Spleen (tissue), 11 donors: Measurements from ENCODE around the gene TPRKB. TPM values are rescaled to one million over a fixed set of nuclear protein-coding genes. Genes with fewer than 3 reads are reported as not detected.
"Not testable (repeated sequence)": the region's sequence is repeated elsewhere in the genome, so short reads cannot be mapped to it uniquely, and the experiment has no call there.

Experiments
- DNase-seq: peaks from one replicate; pipeline ENCODE4 v3.0.0-alpha.2; 2020
- H3K27ac ChIP-seq, 8 donors: fragments of 200-600 bp; sonication (generic) in 7 of 8; 1 replicate in 4 of 8; 2 replicates in 4 of 8; pipeline versions ENCODE4 v1.5.0 to v1.8.0; 2016 to 2021; ENCODE audit warnings: inconsistent platforms in 4 of 8, mild to moderate bottlenecking in 4 of 8, moderate library complexity in 1 of 8
- H3K27me3 ChIP-seq, 7 donors: fragments of 200-600 bp; sonication (generic) in 6 of 7; replicated peaks in 1 of 7; 1 replicate in 4 of 7; 2 replicates in 3 of 7; pipeline versions ENCODE4 v1.5.0 to v1.8.0; 2016 to 2021; ENCODE audit warnings: inconsistent platforms in 3 of 7, mild to moderate bottlenecking in 1 of 7
- H3K36me3 ChIP-seq, 6 donors: fragments of 200-600 bp; sonication (generic) in 5 of 6; 1 replicate in 4 of 6; 2 replicates in 2 of 6; pipeline versions ENCODE4 v1.5.0 to v1.8.0; 2016 to 2021; ENCODE audit warnings: inconsistent platforms in 2 of 6
- H3K4me1 ChIP-seq, 6 donors: fragments of 200-600 bp; sonication (generic) in 5 of 6; 1 replicate in 3 of 6; 2 replicates in 3 of 6; pipeline versions ENCODE4 v1.5.0 to v1.8.0; 2016 to 2021; ENCODE audit warnings: inconsistent platforms in 3 of 6
- H3K4me3 ChIP-seq, 8 donors: fragments of 200-600 bp; sonication (generic) in 7 of 8; 1 replicate in 4 of 8; 2 replicates in 4 of 8; pipeline versions ENCODE4 v1.5.0 to v1.8.0; 2016 to 2021; ENCODE audit warnings: inconsistent platforms in 4 of 8, mild to moderate bottlenecking in 4 of 8, moderate library complexity in 2 of 8
- H3K9me3 ChIP-seq, 8 donors: fragments of 200-600 bp; sonication (generic) in 7 of 8; 1 replicate in 4 of 8; 2 replicates in 4 of 8; pipeline versions ENCODE4 v1.5.0 to v1.8.0; 2016 to 2021; ENCODE audit warnings: inconsistent platforms in 4 of 8
- POLR2A ChIP-seq, 3 donors: fragments of 450-650 bp; IDR thresholded peaks; one replicate each; pipeline ENCODE4 v1.5.1; 2017; ENCODE audit warnings: antibody characterized with exemption in 3 of 3, mild to moderate bottlenecking in 1 of 3
- POLR2AphosphoS5 ChIP-seq, 3 donors: sonication (generic); formaldehyde crosslinking; IDR thresholded peaks; one replicate each; pipeline ENCODE4 v1.5.1; 2017; ENCODE audit warnings: antibody characterized with exemption in 3 of 3
- WGBS, 5 donors: extraction: QIAGEN DNeasy Blood & Tissue Kit in 3 of 5; methylation state at CpG; one replicate each; pipeline versions ENCODE4 v1.1.5 to v1.1.7; 2013 to 2018; 5-methylcytosine and 5-hydroxymethylcytosine counted together
- intact Hi-C: fragments of 100-400 bp; cut with DNase I; formaldehyde crosslinking; loops from one replicate; pipeline ENCODE4 v1.15.0; 2023; ENCODE audit warnings: low total_unique reads
- polyA plus RNA-seq, 3 donors: library from polyadenylated mRNA; stranded (reverse); fragments of 200-250 nt; gene quantifications; one replicate each; pipeline ENCODE4 v1.2.1, GENCODE V29; 2013
- total RNA-seq, 7 donors: library from RNA; depleted of rRNA in 3 of 7; stranded (reverse); fragments of >200 nt in 3 of 7; fragmentation: NEBNext Ultra II Directional in 4 of 7; extraction: Animal tissue kit (Norgen Biotek cat#: 25700) in 4 of 7; gene quantifications; one replicate each; pipeline versions ENCODE4 v1.1.0 to v1.2.1, GENCODE V29; 2016 to 2021
- TF ChIP-seq, protein P1 (sequence below), 11 experiments: fragments of 200-600 bp in 7 of 11; fragments of 450-650 bp in 4 of 11; sonication (generic) in 4 of 11; IDR thresholded peaks in 8 of 11; conservative IDR thresholded peaks in 3 of 11; 1 replicate in 7 of 11; 2 replicates in 4 of 11; pipeline versions ENCODE4 v1.4.0 to v1.8.0; 2016 to 2021; ENCODE audit warnings: antibody characterized with exemption in 11 of 11, inconsistent platforms in 4 of 11, mild to moderate bottlenecking in 1 of 11
- donor health status: healthy with polysubstance abuse.
- donor health status: DM: no; HTN: no; CAD: no; lungs with moderate emphysema.
- donor health status: DM: no; HTN: no; CAD: no.
- donor health status: Bipolar disorder and iron deficiency.
- donor health status: healthy.
- donor health status: DM: no; HTN: no; CAD: no.
- donor health status: DM: yes; HTN: yes; CAD: no.

The TPRKB gene
- total and polyA plus RNA-seq, 10 donors, result 15.0 to 63.3 (median 26.0) TPM

GRCh38 chr2:73704285-73704684, 32.9 kb downstream of the TPRKB start:
- intact Hi-C loops, result no loop called here
- H3K27me3 ChIP-seq, result peaks cover 0 to 20% (median 0%) of the 10 kb centered on the region in 7 donors
- TF ChIP-seq POLR2A (IDR thresholded peaks at IDR 0.05) (no peak), POLR2AphosphoS5 (IDR thresholded peaks at IDR 0.05) (no peak)
- TF ChIP-seq, protein P1, sequence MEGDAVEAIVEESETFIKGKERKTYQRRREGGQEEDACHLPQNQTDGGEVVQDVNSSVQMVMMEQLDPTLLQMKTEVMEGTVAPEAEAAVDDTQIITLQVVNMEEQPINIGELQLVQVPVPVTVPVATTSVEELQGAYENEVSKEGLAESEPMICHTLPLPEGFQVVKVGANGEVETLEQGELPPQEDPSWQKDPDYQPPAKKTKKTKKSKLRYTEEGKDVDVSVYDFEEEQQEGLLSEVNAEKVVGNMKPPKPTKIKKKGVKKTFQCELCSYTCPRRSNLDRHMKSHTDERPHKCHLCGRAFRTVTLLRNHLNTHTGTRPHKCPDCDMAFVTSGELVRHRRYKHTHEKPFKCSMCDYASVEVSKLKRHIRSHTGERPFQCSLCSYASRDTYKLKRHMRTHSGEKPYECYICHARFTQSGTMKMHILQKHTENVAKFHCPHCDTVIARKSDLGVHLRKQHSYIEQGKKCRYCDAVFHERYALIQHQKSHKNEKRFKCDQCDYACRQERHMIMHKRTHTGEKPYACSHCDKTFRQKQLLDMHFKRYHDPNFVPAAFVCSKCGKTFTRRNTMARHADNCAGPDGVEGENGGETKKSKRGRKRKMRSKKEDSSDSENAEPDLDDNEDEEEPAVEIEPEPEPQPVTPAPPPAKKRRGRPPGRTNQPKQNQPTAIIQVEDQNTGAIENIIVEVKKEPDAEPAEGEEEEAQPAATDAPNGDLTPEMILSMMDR (IDR thresholded peaks at IDR 0.05 in 8 of 11, conservative IDR thresholded peaks at IDR 0.05 in 3 of 11), result no peak
- no peak for DNase-seq
- no peak overlapping the region for H3K4me3 ChIP-seq
- no peaks in the 10 kb centered on the region for H3K36me3 ChIP-seq
- peaks cover 0 to 15% (median 0%) of the 10 kb centered on the region in 6 donors for H3K4me1 ChIP-seq
- no peak overlapping the region for H3K27ac ChIP-seq
- WGBS, 5 donors, result 24 to 56% (median 33%) methylated on average over 6 of the region's 6 CpGs
- no peaks in the 10 kb centered on the region for H3K9me3 ChIP-seq

DNA sequence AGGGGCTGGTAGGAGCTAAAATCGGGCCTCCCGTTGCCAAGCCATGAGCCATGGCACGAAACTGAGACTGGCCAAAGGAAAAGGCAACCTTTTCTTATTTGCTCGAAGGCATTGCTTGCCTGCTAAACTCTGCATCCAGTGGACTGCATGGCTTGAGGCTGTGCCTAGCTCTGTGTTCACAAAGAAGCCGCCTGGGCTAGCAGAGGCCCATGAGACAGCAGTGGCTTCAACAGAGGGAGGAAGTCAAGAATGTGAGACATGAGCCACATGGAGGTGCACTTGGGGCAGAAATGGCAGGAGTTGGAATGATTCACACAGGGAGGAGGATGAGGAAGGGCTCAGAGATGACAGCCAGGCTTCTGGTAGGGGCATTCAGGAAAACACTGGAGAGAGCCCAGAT, 33.5 kb downstream of the TPRKB start:
- no peak overlapping the region for H3K27ac ChIP-seq
- no peaks in the 10 kb centered on the region for H3K36me3 ChIP-seq
- H3K4me3 ChIP-seq, result no peak overlapping the region
- no peak for DNase-seq
- peaks cover 0 to 2% (median 0%) of the 10 kb centered on the region in 8 donors for H3K9me3 ChIP-seq
- intact Hi-C loops, result no loop called here
- H3K4me1 ChIP-seq, result peaks cover 0 to 15% (median 0%) of the 10 kb centered on the region in 6 donors
- H3K27me3 ChIP-seq, result peaks cover 0 to 20% (median 0%) of the 10 kb centered on the region in 7 donors
- 80 to 87% (median 82%) methylated on average over 5 of the region's 5 CpGs for WGBS, 5 donors
- no peak for TF ChIP-seq POLR2AphosphoS5 (IDR thresholded peaks at IDR 0.05)
- TF ChIP-seq POLR2A (IDR thresholded peaks at IDR 0.05), result no peak
- TF ChIP-seq, protein P1 (IDR thresholded peaks at IDR 0.05 in 8 of 11, conservative IDR thresholded peaks at IDR 0.05 in 3 of 11), result no peak

DNA sequence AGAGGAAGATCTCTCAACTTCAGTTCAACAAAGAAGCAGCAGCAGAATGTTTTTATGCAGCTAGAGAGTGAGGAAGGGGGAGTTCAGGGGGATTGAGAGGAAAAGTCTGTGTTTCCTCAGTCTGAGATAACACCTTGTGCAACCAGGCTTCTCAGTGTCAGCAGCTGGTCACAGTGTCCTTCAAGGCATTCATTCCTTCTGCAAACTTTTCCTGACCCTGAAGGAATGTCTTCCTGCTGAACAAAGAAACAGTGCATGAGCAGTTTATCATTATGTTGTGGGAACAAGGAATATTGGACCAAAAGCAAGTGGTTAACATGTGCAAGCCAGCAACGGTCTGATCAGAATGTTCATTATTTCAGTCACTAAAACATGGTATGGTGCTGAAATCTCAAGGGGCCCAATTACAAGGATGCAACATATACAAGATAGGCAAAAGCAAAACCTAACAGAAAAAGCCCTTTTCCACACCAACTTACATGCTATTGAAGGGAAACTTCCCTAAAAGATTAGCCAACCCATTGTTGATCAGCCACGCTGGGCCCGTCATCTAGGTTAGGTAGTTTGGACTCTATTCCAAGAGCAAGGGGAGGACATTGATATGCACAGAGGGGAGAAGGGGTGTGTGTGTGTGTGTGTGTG, 34.2 kb downstream of the TPRKB start:
- DNase-seq, H3K27ac ChIP-seq, H3K36me3 ChIP-seq, intact Hi-C loops, H3K9me3 ChIP-seq: not testable (repeated sequence)
- Histone ChIP-seq H3K4me3 (peak overlapping the region in 1 of 8 donors; percentile 36), H3K27me3 (peaks cover 0 to 14% (median 0%) of the 10 kb centered on the region in 7 donors), H3K4me1 (peaks cover 0 to 15% (median 0%) of the 10 kb centered on the region in 6 donors)
- 25 to 65% (median 49%) methylated on average over 3 of the region's 3 CpGs for WGBS, 5 donors

DNA sequence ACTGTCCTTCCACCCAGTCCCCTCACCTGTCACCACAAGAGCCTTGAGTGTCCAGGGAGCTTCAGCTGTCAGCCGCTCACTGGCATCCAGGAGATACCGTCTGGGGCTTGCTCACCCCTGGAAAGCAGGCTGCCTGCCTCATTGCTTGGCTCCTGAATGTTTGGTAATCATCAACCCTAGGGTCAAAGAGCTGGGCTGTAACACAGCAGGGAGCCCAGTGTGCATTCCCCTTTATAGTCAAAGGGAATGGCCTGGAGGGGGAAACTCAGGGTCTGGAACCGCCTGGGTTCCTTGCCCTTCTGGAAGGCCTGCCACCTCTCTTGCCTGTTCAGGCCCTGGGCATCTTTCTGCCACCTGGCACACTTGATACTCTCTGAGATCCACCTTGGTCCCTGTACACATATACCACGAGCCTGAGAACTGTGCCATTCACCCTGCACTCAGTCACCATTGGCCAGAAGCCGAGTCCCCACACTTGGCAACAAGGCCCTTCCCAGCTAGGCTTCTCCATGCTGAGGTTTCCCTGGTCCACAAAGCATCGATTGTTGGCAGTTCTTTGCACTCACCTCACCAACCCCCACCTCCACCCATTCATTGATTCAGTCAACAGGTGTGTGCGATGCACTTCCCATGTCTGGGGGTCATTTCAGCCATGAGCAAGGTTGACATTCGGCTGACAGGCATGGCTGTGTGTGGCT, 35.0 kb downstream of the TPRKB start:
- H3K9me3 ChIP-seq, result peaks cover 0 to 10% (median 3%) of the 10 kb centered on the region in 8 donors
- DNase-seq, result no peak
- H3K27me3 ChIP-seq, result peaks cover 0 to 11% (median 0%) of the 10 kb centered on the region in 7 donors
- no peaks in the 10 kb centered on the region for H3K36me3 ChIP-seq
- H3K27ac ChIP-seq, result peak overlapping the region in 1 of 8 donors; percentile 42
- peak overlapping the region in 1 of 8 donors; percentile 36 for H3K4me3 ChIP-seq
- TF ChIP-seq, protein P1 (IDR thresholded peaks at IDR 0.05 in 8 of 11, conservative IDR thresholded peaks at IDR 0.05 in 3 of 11), result no peak
- no peak for TF ChIP-seq POLR2A (IDR thresholded peaks at IDR 0.05)
- TF ChIP-seq POLR2AphosphoS5 (IDR thresholded peaks at IDR 0.05), result no peak
- peaks cover 0 to 15% (median 0%) of the 10 kb centered on the region in 6 donors for H3K4me1 ChIP-seq
- 65 to 86% (median 75%) methylated on average over 6 to 8 of the region's 8 CpGs for WGBS, 5 donors
- intact Hi-C loops, result no loop called here

GRCh38 chr2:73701448-73701765, 35.7 kb downstream of the TPRKB start:
- not testable (repeated sequence) for DNase-seq
- WGBS, 5 donors, result 29 to 61% (median 38%) methylated on average over 1 to 3 of the region's 3 CpGs

More at GRCh38 chr2:73701448-73701765, 35.7 kb downstream of the TPRKB start:
- Histone ChIP-seq H3K4me1 (peaks cover 0 to 15% (median 0%) of the 10 kb centered on the region in 6 donors), H3K4me3 (peak overlapping the region in 2 of 8 donors; percentile 21 to 36), H3K27ac (peak overlapping the region in 2 of 8 donors; percentile 49 to 62), H3K27me3 (peaks cover 0 to 11% (median 0%) of the 10 kb centered on the region in 7 donors)
- intact Hi-C loops, H3K36me3 ChIP-seq, H3K9me3 ChIP-seq: not testable (repeated sequence)
